SU-DHL-6 (cell line): ENCODE data around the gene LATS2.

ENCODE experiments used
- CTCF ChIP-seq: fragments of 200-600 bp; sonication (generic); IDR thresholded peaks from one replicate; pipeline ENCODE4 v1.5.1; 2017; ENCODE audit warnings: antibody characterized with exemption, mild to moderate bottlenecking, low read length, moderate library complexity; ENCODE audit not compliant: insufficient read depth, poor library complexity, severe bottlenecking
- EZH2phosphoT487 ChIP-seq: fragments of 200-600 bp; sonication (generic), shearing (Covaris generic); conservative IDR thresholded peaks from 2 replicates; pipeline ENCODE4 v1.6.1; 2018; ENCODE audit warnings: mild to moderate bottlenecking, antibody characterized with exemption, low read length, moderate library complexity, mixed read lengths

GRCh38 chr13:21016487-21016886 lies 44.9 kb downstream of the LATS2 start:
- no peak for TF ChIP-seq EZH2phosphoT487
- TF ChIP-seq CTCF = no peak
